Upper lobe of left lung (tissue), 6 donors: ENCODE measurements around the gene APLNR. TPM values are rescaled to one million over a fixed set of nuclear protein-coding genes. Genes with fewer than 3 reads are reported as not detected.

Source experiments
- ATAC-seq, 2 donors: fragments of 200-7000 bp; cut with Tn5 transposase; one replicate each; pipeline ENCODE4 v1.9.1; 2022; ENCODE audit warnings: mild to moderate bottlenecking in 2 of 2, moderate library complexity in 2 of 2; ENCODE audit not compliant: low FRiP score in 2 of 2
- DNase-seq, 2 donors: peaks; one replicate each; pipeline ENCODE4 v3.0.0-alpha.2; 2019 to 2020
- H3K27ac ChIP-seq, 4 donors: fragments of 200-600 bp; sonication (generic); one replicate each; pipeline ENCODE4 v1.5.1; 2016 to 2019
- H3K27me3 ChIP-seq, 4 donors: fragments of 200-600 bp; sonication (generic); one replicate each; pipeline ENCODE4 v1.5.1; 2017 to 2019
- H3K36me3 ChIP-seq, 4 donors: fragments of 200-600 bp; sonication (generic); one replicate each; pipeline ENCODE4 v1.5.1; 2016 to 2019
- H3K4me1 ChIP-seq, 4 donors: fragments of 200-600 bp; sonication (generic); one replicate each; pipeline ENCODE4 v1.5.1; 2018 to 2019
- H3K4me3 ChIP-seq, 4 donors: fragments of 200-600 bp; sonication (generic); one replicate each; pipeline ENCODE4 v1.5.1; 2017 to 2019; ENCODE audit warnings: mild to moderate bottlenecking in 2 of 4, moderate library complexity in 1 of 4
- H3K9me3 ChIP-seq, 4 donors: fragments of 200-600 bp; sonication (generic); one replicate each; pipeline ENCODE4 v1.5.1; 2018 to 2019
- CTCF ChIP-seq, 6 experiments: fragments of 450-650 bp in 4 of 6; fragments of 200-600 bp in 2 of 6; sonication (generic) in 2 of 6; IDR thresholded peaks; one replicate each; pipeline ENCODE4 v1.5.1; 2016 to 2019; ENCODE audit warnings: antibody characterized with exemption in 6 of 6
- EP300 ChIP-seq, 4 donors: sonication (generic); formaldehyde crosslinking; IDR thresholded peaks; one replicate each; pipeline ENCODE4 v1.5.1; 2017; ENCODE audit warnings: antibody characterized with exemption in 4 of 4, control low read depth in 2 of 4
- POLR2A ChIP-seq, 4 donors: fragments of 450-650 bp; IDR thresholded peaks; one replicate each; pipeline ENCODE4 v1.5.1; 2016 to 2017; ENCODE audit warnings: antibody characterized with exemption in 4 of 4, mild to moderate bottlenecking in 2 of 4
- POLR2AphosphoS5 ChIP-seq, 2 donors: sonication (generic); formaldehyde crosslinking; IDR thresholded peaks; one replicate each; pipeline ENCODE4 v1.5.1; 2017; ENCODE audit warnings: antibody characterized with exemption in 2 of 2
- WGBS, 2 donors: methylation state at CpG; one replicate each; pipeline ENCODE4 v1.1.5; 2017 to 2018; 5-methylcytosine and 5-hydroxymethylcytosine counted together
- total RNA-seq, 6 donors: library from RNA; depleted of rRNA in 4 of 6; stranded (reverse); fragments of >200 nt in 4 of 6; gene quantifications; one replicate each; pipeline versions ENCODE4 v1.1.0 to v1.2.1, GENCODE V29; 2016 to 2021
- donor health status: DM: no; HTN: no; CAD: no; lungs with moderate emphysema.
- donor health status: DM: no; HTN: yes; CAD: no; lungs with severe emphysema.

Gene APLNR
- total RNA-seq, 6 donors from 2014 or later: 1.1 to 5.7 (median 1.9) TPM; not detected in 1

GRCh38 chr11:57205041-57205641 is 31.9 kb downstream of the APLNR start:
- peak in 1 of 2 donors; percentile 21 for DNase-seq
- TF ChIP-seq EP300 (IDR thresholded peaks at IDR 0.05) (no peak), POLR2A (IDR thresholded peaks at IDR 0.05) (no peak), CTCF (IDR thresholded peaks at IDR 0.05) (no peak), POLR2AphosphoS5 (IDR thresholded peaks at IDR 0.05) (no peak)
- no peaks in the 10 kb centered on the region for H3K27me3 ChIP-seq
- H3K4me3 ChIP-seq: no peak overlapping the region
- no peaks in the 10 kb centered on the region for H3K9me3 ChIP-seq
- no peaks in the 10 kb centered on the region for H3K36me3 ChIP-seq
- H3K27ac ChIP-seq: peak overlapping the region in 1 of 4 donors; percentile 29
- ATAC-seq: no peak
- H3K4me1 ChIP-seq: peaks cover 5 to 21% (median 9%) of the 10 kb centered on the region in 4 donors
- WGBS, 2 donors: 19 to 37% methylated on average over 3 of the region's 3 CpGs

GRCh38 chr11:57203882-57204480 is 33.1 kb downstream of the APLNR start:
- Histone ChIP-seq H3K4me1 (peaks cover 5 to 21% (median 9%) of the 10 kb centered on the region in 4 donors), H3K4me3 (no peak overlapping the region), H3K27ac (no peak overlapping the region), H3K36me3 (no peaks in the 10 kb centered on the region), H3K9me3 (no peaks in the 10 kb centered on the region), H3K27me3 (no peaks in the 10 kb centered on the region)
- TF ChIP-seq POLR2A (IDR thresholded peaks at IDR 0.05) (no peak), POLR2AphosphoS5 (IDR thresholded peaks at IDR 0.05) (no peak), CTCF (IDR thresholded peaks at IDR 0.05) (no peak), EP300 (IDR thresholded peaks at IDR 0.05) (no peak)
- ATAC-seq (no peak), DNase-seq (no peak)
- 72 to 78% methylated on average over 6 to 7 of the region's 7 CpGs for WGBS, 2 donors

- H3K36me3 ChIP-seq: no peaks in the 10 kb centered on the region
- H3K9me3 ChIP-seq: no peaks in the 10 kb centered on the region
- ATAC-seq (peak in 1 of 2 donors; percentile 65), DNase-seq (no peak)
- H3K27me3 ChIP-seq: no peaks in the 10 kb centered on the region
- H3K4me1 ChIP-seq: peaks cover 5 to 21% (median 9%) of the 10 kb centered on the region in 4 donors
- 47 to 50% methylated on average over 3 of the region's 3 CpGs for WGBS, 2 donors
- H3K27ac ChIP-seq: no peak overlapping the region
- TF ChIP-seq EP300 (IDR thresholded peaks at IDR 0.05): no peak
- TF ChIP-seq CTCF (IDR thresholded peaks at IDR 0.05): no peak
- no peak for TF ChIP-seq POLR2A (IDR thresholded peaks at IDR 0.05)
- TF ChIP-seq POLR2AphosphoS5 (IDR thresholded peaks at IDR 0.05): peak in 1 of 2 donors; percentile 60
- no peak overlapping the region for H3K4me3 ChIP-seq
These were observed 33.7 kb downstream of the APLNR start for GRCh38 chr11:57203359-57203758.

- H3K36me3 ChIP-seq: no peaks in the 10 kb centered on the region
- TF ChIP-seq POLR2A (IDR thresholded peaks at IDR 0.05) (no peak), POLR2AphosphoS5 (IDR thresholded peaks at IDR 0.05) (no peak), EP300 (IDR thresholded peaks at IDR 0.05) (no peak), CTCF (IDR thresholded peaks at IDR 0.05) (no peak)
- peak in 1 of 2 donors; percentile 67 for DNase-seq
- H3K4me1 ChIP-seq: peaks cover 5 to 20% (median 7%) of the 10 kb centered on the region in 4 donors
- no peak overlapping the region for H3K27ac ChIP-seq
- WGBS, 2 donors: 81 to 84% methylated on average over 5 to 10 of the region's 10 CpGs
- H3K9me3 ChIP-seq: no peaks in the 10 kb centered on the region
- ATAC-seq: peak in 1 of 2 donors; percentile 74
- H3K4me3 ChIP-seq: no peak overlapping the region
- H3K27me3 ChIP-seq: no peaks in the 10 kb centered on the region
These were observed 34.8 kb downstream of the APLNR start for GRCh38 chr11:57202281-57202680.
